ENCODE data around the gene ENTREP1.
"Not testable (repeated sequence)": the region's sequence is repeated elsewhere in the genome, so short reads cannot be mapped to it uniquely, and the experiment has no call there.

Gene ENTREP1, protein sequence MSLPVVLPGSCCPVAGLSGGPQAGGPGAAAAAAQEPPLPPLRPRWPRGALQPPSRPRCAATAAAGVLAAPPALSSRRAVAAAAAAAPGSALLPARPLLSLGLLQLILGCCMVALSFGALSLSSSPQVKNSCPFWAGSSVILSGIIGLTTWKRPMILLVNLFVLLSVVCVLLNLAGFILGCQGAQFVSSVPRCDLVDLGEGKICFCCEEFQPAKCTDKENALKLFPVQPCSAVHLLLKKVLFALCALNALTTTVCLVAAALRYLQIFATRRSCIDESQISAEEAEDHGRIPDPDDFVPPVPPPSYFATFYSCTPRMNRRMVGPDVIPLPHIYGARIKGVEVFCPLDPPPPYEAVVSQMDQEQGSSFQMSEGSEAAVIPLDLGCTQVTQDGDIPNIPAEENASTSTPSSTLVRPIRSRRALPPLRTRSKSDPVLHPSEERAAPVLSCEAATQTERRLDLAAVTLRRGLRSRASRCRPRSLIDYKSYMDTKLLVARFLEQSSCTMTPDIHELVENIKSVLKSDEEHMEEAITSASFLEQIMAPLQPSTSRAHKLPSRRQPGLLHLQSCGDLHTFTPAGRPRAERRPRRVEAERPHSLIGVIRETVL

DNA sequence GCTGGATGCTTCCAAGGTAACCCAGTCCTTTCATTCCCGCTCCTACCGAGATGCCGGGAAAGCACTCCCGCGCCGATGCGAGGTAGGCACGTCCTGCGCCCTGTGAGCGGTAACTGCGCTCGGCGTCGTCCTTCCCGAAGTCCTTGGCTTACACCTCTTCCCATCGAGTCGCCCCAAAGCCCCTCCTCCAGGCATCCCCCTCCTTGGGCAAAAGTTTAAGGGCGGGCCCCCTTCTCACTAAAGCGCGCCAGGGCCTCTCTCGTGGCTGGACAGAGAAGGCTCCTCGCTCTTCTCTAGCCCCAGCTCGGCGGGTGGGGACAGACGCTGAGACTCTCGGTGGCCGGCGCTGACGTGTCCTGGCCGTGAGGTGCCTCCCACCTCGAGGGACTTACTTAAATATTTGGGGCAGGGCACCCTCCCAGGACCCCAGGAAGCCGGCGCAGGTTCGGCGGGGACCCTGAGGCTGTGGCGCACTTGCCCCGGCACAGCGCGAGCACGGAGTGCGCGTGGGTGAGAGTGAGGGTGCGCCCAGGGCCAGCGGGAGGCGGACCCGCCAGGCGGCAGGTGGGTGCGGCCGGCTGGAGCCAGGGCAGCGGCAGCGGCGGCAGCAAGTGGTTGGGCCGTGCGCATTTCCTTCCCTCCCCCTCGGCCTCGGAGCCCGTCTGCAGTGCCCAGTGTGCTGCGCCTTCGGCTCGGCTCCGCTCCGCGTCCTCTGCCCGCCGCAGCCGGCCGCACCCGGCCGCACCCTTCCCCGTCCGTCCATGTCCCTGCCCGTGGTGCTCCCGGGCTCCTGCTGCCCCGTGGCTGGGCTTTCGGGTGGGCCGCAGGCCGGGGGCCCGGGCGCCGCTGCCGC is at the start of gene ENTREP1:
ENTREP1 (plus strand) TSS at position 667 of the 853 bp plus-strand sequence; CDS start at position 762, 95 bp downstream.
- DNase-seq: no peak

DNA sequence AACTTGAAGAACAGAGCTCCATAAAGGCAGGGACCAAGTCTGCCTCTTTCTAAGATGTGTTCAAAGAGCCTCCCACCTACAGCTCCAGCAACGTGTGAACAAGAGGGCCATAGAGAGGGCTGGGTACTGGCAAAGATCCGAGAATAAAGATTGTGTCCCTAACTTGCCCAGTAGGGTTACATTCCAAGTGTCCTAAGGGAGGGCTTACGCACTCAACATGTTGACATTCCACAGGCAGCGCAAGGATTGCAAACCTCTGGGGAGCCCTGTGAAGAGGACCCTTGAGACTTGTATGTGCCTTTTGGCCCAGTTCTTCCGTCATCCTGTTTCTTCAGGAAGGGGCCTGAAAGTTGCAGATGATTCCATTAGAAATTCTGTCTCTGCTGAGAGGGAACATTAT is 48.2 kb upstream of the ENTREP1 start:
- DNase-seq: no peak

DNA sequence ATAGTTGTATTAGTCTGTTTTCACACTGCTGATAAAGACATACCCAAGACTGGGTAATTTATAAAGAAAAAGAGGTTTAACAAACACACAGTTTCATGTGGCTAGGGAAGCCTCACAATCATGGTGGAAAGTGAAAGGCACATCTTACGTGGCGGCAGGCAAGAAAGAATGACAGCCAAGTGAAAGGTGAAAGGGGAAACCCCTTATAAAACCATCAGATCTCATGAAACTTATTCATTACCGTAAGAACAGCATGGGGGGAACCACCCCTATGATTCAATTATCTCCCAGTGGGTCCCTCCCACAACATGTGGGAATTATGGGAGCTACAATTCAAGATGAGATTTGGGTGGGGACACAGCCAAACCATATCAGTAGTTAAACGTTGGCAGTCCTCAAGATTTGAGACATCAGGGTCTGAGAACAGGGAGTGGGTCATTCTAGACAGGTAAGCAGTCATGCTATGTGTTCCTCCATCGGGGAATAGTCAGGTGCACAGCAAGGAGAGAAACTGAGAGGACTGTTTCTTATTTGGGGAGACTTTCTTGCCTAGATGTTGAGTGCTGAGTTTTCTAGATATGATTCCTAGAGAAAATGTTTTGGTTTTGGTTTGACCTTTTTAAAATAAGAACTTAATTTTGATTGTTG is 45.8 kb upstream of the ENTREP1 start:
- no peak for DNase-seq

DNA sequence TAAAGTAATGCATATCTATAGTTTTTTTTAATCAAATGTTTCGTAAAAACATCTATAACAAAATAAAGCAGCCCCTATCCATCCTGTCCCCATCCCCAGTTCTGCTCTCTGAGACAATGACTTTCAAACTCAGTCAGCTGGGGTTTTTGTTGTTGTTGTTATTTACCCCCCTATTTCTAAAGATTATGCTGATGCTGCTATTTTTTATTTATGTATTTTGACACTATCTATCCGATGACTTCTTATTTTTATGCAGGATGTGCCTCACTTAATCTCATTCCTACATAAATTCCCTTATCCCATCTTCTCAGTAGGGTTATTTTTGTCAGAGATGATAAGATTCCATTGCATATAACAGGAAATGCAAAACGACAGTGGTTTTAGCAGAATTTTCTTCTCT is 45.3 kb upstream of the ENTREP1 start:
- DNase-seq: no peak

DNA sequence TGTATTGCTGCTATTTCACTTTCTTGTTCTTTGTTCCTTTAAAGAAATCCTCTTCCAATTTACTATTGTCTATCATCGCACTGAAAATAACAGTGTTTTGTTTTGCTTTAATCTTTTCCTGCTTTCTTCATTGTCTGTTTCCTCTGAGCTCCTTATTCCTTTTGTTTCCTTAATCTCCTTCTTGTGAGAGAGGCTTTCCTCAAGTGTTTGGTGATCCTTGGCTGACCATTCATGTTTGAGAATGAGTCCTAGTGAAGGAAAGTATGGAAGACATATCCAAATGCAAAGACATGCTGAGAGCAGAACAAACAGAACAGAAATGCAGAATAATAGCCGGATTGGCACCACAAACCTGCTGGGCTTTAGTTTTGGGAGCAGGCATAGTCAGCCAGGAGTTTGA is 42.0 kb upstream of the ENTREP1 start:
- DNase-seq: no peak

DNA sequence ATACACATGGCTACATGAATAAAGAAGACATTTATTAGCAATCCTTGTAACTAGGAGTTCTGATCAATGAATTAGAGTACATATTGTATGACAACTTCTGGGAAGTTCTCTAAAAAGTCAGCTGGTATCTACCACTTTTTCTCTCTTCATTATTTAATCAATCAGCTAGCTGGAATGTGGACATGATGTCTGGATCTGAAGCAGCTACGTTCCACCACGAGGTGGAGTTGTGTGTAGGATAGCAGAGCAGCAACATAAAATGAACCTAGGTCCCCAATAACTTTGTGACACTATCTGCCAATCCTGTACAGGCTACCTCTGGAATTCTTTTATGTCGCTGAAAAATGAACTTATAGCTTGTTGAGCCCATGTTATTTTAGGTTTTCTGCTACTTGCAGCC is 32.9 kb upstream of the ENTREP1 start:
- no peak for DNase-seq

DNA sequence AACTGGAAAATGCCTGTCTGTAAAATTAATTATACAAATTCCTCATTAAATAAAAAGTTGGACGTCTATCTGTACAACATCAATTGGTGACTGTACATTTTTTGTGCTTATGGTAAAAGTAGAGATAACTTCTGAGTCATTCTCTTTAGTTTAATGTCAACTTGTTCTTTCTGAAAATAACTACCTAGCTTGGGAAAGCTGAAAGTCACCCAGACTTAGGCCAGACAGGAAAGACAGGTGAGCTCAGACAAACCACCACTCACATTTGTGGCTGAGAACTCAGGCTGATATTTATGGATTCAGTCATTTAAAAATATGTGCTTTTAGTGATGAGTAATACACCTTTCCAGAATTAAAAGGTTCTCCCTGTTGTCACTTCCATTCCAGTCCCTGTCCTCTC is 31.9 kb upstream of the ENTREP1 start:
- DNase-seq: no peak

DNA sequence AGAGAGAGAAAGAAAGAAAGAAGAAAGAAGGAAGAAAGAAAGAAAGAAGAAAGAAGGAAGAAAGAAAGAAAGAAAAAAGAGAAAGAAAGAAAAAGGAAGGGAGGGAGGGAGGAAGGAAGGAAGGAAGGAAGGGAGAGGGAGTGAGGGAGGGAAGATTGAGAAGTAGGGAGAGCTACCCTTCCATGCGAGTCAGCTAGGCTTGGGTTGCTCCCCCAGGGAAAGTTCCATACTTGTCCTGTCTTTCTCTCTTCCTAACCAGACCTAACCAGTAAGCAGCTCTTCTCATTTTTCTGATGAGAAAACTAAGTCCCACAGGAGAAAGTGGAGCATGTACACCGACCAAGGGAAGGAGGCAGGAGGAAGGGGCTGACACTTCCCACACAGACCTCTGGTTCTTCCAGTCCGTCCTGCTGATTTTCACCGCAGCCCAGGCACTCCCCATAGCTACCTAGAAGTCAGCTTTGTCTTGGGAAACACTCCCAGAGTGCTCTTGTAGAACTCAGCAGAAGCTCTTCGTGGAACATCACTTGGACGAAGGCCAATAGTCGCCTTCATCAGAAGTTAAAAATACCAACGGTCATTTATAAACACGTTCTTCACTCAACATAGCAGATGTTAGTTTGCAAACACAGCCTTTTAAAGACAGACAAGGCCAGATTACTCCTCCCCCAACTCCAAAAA is 29.0 kb upstream of the ENTREP1 start:
- no peak for DNase-seq

DNA sequence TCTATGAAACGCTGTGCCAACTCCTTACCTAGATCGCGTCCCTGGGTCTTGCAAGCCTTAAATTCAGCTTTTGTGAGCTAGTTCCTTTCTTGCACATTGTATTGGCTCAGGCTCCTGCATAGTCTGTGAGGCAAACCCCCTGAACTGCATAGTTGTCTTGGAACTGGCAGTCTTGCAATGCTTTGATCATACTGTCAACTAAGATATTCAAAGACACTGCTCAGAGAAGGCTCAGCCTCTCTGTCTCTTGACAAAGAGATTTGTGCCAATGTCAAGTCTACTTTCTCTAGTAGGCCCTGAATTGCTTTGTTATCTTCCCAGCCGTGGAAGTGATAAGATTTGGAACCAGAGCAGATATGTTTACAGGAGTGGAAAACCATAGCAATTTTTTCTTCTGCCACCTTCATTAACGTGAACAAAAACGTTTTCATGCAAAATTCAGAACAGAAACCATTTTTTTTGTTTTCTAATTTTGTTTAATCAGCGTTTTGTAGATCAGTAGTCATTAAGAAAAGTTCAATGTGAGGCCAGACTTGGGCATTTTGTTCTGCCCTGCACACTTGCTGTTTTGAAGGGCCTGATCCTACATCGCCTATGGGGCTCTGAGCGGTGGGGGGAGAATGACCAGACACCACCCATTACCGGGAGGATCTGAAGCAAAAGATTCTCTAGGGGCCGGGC is 27.6 kb upstream of the ENTREP1 start:
- DNase-seq: no peak

DNA sequence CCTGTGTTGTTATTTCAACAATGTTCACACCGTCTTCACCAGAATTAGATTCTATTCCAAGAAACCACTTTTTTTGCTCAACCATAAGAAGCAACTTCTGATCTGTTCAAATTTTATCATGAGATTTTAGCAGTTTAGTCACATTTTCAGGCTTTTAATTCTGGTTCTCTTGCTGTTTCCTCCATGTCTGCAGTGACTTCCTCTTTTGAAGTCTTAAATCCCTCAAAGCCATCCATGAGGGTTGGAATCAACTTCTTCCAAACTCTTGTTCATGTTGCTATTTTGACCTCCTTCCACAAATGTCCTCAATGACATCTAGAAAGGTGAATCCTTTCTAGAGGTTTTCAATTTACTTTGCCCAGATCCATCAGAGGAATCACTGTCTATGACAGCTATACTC is 25.7 kb upstream of the ENTREP1 start:
- DNase-seq: no peak

DNA sequence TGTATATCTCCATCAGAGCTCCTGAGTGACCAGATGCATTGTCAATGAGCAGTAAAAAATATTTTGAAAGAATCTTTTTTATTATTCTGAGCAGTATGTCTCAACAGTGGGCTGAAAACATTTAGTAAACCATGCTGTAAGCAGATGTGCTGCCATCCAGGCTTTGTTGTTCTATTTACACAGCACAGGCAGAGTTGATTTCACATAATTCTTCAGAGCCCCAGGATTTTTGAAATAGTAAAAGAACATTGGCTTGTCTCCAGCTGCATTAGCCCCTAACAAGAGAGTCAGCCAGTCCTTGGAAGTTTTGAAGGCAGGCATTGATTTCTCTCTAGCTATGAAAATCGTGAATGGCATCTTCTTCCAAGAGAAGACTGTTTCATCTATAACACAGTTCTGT is 25.2 kb upstream of the ENTREP1 start:
- DNase-seq: no peak

DNA sequence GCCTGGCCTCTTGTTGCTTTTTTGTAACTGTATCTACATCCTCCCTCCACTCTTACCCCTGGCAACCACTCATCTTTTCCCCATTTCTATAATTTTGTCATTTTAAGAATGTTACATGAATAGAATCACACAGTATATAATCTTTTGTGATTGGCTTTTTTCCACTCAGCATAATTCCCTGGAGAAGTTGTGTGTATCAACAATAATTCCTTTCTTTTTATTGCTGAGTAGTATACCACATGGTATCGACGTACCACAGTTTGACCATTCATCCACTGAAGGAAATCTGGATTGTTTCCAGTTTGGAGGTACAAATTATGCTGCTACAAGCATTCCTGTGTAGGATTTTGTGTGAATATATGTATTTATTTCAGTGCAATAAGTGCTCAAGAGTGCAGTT is 21.7 kb upstream of the ENTREP1 start:
- no peak for DNase-seq

DNA sequence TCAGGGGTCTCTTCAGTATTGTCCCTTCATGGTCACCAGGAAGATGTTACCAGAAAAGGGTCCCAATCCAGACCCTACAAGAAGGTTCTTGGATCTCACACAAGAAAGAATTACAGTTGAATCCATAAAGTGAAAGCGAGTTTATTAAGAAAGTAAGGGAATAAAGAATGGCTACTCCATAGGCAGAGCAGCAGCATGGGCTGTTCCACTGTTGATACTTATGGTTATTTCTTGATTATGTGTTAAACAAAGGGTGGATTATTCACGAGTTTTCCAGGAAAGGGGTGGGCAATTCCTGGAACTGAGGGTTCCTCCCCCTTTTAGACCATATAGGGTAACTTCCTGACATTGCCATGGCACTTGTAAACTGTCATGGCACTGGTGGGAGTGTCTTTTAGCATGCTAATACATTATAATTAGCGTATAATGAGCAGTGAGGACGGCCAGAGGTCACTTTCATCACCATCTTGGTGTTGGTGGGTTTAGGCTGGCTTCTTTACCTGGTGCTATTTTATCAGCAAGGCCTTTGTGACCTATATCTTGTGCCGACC is 18.0 kb upstream of the ENTREP1 start:
- not testable (repeated sequence) for DNase-seq

DNA sequence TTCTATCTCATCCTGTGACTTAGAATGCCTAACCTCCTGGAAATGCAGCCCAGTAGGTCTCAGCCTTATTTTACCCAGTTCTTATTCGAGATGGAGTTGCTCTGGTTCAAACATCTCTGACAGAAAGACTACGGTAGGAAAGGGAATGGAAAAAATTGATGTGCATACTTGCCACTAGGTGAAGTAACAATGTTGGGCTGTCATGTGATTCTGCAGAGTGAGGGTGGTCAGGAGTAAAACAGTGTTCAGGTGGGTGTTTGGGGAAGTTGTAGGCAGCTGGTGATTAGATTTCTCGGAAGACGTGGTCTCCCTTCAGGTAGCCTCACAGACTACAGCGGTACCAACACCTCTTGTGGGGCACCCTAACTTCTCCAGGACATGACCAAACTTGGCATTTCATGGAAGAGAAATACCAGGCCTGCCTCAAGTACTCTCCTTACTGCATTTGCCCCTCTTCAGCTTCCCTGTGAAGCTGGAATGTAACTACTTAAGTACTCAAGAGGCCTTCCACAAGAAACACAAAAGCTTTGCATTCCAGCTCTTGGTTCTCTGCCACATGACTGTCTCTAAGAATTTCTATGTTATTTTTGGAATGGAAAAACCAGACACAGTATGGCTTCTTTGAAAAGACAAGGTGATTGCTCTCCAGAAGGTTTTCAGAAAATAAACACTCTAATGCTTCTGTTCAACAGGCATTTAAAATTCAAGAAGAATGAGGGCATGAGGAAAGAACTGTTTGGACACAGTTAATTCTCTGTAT is 17.4 kb upstream of the ENTREP1 start:
- no peak for DNase-seq

DNA sequence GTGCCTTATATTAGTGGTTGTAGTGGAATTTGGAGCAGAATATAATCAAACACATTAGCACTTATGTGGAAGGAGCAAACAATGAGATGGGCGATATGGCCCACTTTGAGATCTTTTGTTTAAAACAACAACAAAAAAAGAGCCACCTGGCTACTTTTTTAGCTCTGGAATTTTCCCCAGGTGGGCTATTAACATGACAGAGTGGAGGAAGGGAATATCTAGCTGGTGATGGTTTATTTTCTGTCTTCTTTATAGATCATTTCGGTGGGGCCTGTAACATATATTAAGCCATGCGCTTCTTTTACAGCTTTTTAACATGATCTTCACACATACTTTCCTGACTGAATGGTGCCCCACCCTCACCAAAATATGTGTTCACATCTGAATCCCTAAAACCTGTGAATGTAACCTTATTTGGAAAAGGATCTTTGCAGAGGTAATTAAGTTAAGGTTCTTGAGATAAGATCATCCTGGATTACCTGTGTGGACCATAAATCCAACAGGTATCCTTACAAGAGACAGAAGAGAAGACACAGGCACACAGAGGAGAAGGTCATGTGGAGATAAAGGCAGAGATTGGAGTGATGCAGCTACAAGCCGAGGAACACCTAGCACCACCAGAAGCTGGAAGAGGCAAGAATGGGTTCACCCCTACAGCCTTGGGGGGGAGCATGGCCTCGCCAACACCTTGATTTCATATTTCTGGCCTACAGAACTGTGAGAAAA is 16.6 kb upstream of the ENTREP1 start:
- no peak for DNase-seq

DNA sequence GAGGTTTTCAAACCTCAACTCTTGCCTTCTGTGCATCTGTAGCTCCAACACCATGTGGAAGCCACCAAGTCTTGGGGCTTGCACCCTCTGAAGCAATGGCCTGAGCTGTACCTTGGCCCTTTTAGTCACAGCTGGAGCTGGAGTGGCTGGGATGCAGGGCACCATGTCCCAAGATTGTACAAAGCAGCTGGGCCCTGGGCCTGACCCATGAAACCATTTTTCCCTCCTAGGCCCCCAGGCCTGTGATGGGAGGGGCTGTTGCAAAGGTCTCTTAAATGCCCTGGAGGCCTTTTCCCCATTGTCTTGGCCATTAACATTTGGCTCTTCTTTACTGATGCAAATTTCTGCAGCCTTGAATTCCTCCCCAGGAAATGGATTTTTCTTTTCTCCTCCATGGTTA is 11.8 kb upstream of the ENTREP1 start:
- DNase-seq: no peak

DNA sequence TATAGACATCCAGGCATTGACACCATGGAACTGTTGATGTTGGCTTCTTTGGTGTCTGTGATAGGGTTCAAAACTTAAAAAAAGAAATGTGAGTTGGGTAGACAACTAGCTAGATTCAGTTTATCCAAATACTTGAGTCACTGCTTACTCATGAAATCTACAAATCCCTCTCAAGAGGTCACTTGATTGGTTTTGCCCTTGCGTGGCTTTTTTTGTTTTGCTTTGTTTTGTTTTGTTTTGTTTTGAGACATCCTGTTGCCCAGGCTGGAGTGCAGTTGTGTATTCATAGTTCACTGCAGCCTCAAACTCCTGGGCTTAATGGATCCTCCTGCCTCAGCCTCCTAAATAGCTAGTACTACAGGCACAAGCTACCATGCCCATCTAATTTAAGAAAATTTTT is 10.5 kb upstream of the ENTREP1 start:
- no peak for DNase-seq

DNA sequence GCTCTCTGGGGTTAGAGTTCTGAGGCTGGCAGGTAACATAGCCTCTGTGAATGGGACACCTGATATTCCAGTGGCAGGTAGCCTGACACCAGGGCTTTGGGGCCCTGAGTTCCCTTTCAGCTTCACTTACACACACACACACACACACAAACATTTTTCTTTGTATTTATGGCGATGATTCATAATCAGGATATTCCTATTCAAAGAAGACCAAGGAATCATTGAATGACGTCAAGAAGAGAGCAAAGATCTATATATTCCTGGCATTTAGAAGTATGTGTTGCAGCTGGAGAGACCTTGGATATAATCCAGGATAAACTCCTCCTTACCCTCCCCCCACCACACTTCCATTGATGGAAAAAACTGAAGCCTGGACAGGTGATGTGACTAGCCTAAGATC is 7.9 kb upstream of the ENTREP1 start:
- no peak for DNase-seq

DNA sequence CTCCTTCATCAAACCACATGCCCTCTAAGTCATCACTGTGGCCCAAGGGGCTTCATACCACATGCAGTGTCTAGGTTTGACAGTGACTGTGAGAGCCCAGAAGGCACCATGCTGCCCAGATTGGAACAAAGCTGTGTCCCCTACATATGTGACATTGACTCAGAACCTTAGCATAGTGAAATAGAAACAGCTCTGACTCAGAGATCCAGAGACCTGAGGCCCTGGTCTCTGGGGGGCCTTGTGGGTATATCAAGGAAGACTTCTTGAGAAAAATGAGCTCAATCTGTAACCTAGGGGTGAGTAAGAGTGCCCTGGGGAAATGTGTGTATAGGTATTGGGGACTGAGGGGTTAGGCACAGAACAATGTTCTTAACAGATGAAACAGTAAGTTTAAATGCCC is 7.1 kb upstream of the ENTREP1 start:
- DNase-seq: no peak

DNA sequence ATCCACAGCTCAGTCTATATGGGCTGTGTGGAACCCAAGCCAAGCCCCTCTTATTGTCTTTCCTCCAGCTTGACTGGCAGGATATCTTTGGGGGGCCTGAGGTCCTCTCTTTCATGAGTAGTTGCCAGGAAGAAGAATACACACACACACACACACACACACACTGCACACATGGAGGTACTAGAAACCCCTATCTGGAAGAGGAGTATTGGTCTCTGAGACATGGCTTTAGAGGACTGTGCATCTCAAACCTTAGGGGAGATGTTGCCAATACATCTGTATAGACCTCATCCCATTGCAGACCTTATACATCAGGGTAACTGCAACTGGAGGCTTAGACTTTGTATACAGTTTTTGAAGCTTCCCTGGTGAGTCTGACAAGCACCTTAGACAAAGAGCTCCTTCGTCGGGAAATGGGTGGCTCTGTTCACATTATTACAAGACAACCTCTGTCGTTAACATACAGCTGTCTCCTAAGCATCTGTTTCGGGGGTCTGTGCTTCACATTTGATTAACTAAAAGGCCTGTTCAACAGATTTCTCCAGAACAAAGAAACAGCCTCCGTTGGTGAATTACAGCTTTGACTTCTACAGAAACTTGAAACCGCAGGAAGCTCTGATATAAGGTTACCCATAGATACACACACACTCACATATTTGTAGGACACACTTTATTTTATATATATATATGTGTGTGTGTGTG is 5.5 kb upstream of the ENTREP1 start:
- DNase-seq: no peak

Data from NCI-H187 treated with DMSO at 0.1 percent for 48 hours (cell line).